HG03066 (cell line): ENCODE measurements around the gene IRF8.
"Not testable (repeated sequence)": the region's sequence is repeated elsewhere in the genome, so short reads cannot be mapped to it uniquely, and the experiment has no call there.

Experiments used
- ATAC-seq: cut with Tn5 transposase; IDR thresholded peaks from one replicate; pipeline ENCODE4 v1.9.1; 2021; ENCODE audit warnings: low read depth; ENCODE audit not compliant: unreplicated experiment

The IRF8 gene

DNA sequence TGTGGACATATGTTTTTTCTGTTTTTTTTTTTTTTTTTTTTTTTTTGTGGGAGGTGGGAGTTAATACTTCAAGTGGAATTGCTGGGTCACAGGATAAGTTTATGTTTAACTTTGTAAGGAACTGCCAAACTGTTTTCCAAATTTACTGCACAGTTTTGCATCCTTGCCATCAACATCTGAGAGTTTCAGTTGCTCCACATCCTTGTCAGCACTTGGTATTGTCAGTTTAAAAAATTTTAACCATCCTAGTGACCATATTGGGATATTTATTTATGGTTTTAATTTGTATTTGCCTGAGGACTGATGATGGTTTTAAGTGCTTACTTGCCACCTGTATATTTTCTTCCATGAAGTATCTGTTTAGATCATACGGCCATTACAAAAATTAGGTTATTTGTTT, 34.0 kb upstream of the IRF8 start:
- no peak for ATAC-seq

GRCh38 chr16:85867189-85867588, 31.8 kb upstream of the IRF8 start:
- no peak for ATAC-seq

DNA sequence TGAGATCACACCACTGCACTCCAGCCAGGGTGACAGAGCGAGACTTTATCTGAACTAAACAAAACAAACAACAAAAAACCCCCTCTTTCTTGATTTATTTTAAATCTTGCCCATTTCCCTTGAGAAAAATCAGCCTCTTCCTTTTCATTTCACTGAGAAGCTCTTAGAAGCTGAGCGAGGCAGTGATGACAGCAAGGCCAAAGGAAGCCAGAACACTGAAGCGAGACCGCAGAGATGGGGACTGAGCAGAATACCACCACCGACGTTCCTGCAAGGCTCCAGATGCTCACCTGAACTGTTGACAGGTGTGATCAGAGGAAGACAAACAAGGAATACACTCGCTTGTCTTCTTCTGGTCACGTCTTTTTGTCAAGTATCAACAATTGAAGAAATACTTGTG, 30.5 kb upstream of the IRF8 start:
- ATAC-seq: no peak

DNA sequence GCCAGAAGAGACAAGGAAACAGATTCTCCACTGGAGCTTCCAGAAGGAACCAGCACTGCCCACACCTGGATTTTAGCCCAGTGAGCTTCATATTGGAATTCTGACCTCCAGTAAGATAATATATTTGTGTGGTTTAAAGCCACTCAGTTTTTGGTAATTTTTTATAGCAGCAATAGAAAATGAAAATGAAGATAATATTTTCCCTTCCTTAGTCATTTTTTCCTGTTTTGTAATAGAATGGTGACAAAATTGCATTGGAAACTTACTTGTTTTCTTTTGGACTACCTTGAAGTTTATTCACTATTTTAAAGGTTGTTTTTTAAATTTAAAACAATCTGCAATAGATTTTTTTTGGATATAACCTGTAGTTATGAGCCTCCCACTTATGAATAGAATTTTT, 29.8 kb upstream of the IRF8 start:
- no peak for ATAC-seq

- no peak for ATAC-seq
These were observed 29.0 kb upstream of the IRF8 start for GRCh38 chr16:85869785-85870558.

GRCh38 chr16:85871756-85872155, 27.2 kb upstream of the IRF8 start:
- ATAC-seq: no peak

DNA sequence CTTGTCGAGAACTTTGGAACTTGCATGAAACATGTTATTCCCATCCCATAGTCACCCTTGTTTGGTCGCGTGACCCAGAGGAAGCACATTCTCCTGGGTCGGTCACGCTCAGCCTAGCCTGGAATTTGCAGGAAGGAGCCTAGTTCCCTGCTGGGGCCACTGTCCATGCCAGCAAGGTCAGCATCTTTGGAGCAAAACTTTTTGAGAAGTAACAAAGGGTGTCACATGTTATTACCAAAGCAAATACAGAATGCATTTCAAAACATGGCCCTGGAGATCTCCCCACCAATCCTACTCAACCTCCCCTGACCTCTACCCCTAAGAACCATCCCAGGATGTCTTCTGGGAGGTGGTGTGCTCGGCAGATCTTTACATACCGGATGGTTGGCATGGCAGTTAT, 26.2 kb upstream of the IRF8 start:
- ATAC-seq: no peak

DNA sequence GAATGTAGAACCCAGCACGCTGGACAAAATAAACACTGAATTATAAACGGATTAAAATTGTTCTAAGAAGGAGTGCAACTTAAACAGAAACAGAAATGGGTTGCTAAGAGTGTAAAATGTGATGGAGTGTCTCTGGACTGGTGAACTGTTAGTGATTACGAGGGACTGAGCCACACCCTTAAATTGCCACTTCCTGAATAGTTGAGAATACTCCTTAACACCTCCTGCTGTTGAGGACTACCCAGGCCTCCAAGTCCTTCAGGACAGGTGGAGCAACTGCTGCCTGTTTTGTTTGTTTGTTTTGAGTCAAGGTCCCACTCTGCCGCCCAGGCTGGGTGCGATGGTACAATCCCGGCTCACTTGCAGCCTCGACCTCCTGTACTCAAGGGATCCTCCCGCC, 25.8 kb upstream of the IRF8 start:
- ATAC-seq: no peak

- ATAC-seq: not testable (repeated sequence)
These were observed 24.9 kb upstream of the IRF8 start for GRCh38 chr16:85874031-85874430.

GRCh38 chr16:85878407-85878806, 20.6 kb upstream of the IRF8 start:
- ATAC-seq: no peak

DNA sequence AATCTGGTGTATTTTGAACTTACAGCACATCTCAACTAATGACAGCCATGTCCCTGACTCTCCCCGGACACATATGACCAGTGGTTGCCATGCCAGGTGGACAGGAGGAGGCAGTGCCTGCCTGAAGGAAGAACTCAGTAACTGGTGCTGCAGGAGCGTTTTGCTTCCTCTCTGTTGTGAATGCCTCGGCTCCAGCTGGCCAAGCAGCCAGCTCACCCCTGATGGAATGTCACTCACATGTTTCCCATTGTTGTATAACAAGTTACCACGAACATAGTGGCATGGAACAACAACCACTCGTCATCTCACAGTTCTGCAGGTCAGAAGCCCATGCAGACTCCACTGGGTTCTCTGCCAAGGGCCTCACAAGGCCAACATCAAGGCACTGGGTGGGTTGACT, 20.1 kb upstream of the IRF8 start:
- ATAC-seq: no peak

GRCh38 chr16:85879549-85879948, 19.4 kb upstream of the IRF8 start:
- no peak for ATAC-seq

DNA sequence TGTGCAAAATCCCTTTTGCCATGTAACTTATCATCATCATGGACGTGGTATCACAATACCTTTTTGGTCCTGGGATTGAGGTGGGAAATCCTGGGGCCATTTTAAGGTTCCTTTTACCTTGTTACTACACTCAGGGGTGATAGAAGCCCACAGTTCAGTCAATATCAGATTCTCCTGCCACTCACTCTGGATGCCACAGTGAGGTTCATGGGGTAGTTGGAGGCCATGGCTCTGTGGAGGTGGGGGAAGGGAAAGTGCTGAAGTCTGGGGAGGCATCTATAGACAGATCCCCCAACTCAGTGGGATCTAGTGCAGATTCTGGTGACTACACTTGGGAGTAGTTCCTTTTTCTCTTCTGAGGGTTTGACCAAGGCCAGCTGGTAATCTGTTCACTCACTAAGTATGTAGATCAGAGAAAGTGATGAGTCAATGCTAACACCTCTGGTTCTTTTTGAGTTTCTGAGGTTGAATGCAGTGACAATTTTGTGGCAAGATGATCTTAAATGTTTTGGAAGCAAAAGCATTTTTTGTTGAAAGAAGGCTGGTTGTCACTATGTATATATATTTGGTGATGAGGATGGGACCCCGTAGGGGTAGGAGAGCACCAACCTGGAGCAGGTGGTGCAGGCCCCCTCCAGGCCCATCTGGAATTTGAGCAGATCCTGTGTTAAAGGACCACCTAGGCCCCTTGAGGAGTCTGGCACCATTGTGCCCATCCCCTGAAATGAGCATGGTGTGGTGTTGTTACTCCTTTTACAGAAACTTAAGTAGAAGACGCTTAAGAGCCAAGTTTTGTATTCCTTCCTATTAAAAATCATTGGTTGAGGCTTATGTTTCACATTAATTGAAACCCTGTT, 18.8 kb upstream of the IRF8 start:
- peak; percentile 83 for ATAC-seq

DNA sequence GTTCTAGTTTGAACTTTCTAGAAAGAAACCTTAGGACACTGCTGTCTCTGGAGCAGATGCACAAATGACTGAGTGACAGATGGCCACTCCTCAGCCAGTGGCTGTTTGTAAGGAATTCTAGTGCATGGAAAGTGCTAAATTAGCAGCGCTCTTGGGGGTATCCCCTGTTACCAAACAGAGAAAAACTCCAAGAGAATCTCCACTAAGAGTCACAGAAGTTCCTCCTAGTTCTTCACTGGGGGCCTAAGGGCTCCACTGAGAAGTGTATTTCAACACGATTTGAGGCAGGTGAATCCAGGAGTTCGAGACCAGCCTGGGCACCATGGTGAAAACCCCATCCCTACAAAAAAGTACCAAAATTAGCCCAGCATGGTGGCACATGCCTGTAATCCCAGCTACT, 18.1 kb upstream of the IRF8 start:
- no peak for ATAC-seq

- ATAC-seq: no peak
These were observed 17.5 kb upstream of the IRF8 start for GRCh38 chr16:85881436-85881835.

- ATAC-seq: no peak
These were observed 16.7 kb upstream of the IRF8 start for GRCh38 chr16:85882181-85882810.

DNA sequence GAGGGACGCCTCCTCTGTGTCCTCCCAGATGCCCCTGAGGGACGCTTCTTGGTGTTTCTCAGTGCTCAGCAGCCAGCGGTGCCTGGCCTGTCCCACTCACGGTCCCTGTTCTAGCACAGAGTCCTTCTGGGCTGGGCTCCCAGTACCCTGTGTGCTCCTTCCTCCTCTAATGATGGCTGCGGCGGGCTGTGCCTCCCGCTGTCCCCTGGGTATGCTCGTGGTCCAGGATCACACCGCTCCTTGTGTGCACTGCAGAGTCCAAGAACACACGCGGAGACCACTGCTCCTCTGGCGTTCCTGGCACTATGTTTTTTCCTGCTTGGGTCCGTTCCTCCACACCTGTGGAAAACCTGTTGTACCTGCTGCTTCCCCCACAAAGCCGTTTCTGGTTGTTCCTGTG, 15.1 kb upstream of the IRF8 start:
- no peak for ATAC-seq

DNA sequence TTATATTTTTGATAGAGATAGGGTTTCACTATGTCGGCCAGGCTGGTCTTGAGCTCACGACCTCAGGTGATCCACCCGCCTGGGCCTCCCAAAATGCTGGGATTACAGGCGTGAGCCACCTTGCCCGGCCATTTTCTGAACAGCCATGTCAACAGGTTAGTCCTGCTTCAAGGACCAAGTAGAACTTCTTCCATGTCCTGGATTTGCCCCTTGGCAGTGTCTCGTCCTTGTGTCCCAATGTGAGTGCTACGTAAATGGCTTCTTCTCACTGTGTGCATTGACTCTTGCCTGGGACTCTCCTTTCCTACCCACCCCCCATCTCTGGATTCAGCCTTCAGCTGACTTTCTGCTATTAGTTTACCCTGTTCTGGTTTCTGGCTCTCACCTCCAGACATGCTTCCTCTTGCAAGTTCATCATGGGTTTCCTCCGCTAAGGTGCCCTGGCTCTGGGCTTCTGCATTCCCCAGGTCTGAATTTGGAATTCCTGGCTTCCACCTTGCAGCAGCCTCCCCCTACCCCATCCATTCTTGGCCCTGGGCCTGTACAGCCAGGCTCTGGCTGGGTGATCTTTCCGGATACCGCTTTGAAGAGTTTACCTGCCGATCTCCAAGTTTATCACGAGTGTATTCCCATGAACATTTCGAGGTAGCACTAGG, 14.0 kb upstream of the IRF8 start:
- no peak for ATAC-seq

- ATAC-seq: no peak
These were observed 13.4 kb upstream of the IRF8 start for GRCh38 chr16:85885537-85885936.

DNA sequence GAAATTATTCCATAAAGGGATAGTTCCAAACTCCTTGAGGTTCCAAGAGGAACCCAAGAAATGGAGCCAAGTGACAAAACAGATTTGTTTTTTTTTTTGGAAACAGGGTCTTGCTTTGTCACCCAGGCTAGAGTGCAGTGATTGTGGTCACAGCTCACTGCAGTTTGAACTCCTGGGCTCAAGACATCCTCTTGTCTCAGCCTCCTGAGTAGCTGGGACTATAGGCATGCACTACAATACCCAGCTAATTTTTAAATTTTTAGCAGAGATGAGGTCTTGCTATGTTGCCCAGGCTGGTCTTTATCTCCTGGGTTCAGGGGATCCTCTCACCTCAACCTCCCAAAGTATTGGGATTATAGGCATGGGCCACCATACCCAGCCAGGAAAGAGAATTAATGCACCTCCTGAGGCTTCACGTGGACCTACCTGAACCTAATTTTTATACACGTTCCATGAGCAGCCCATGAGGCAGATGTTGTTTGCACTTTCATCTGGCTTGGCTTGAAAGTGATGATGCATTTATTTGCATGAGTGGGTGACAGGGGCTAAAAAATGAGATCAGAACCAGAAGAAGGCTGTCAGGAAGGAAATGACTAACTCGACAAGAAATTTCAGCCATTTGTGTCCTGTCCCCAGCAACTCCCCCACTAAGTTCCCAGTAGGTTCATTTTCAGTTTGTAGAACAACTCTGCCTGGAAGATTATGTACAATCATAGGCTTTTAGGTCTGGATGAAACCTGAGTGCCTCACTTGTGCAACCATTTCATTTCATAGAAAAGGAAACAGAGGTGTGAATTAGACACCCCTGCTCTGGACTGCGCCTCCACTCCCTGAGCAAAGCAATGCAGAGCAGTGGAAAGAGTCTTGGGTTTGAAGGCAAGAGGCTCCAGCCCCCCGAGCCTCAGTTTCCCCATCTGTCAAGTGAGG, 10.3 kb upstream of the IRF8 start:
- peak; percentile 91 for ATAC-seq
